ENCODE data around the gene CALY.

Gene CALY

DNA sequence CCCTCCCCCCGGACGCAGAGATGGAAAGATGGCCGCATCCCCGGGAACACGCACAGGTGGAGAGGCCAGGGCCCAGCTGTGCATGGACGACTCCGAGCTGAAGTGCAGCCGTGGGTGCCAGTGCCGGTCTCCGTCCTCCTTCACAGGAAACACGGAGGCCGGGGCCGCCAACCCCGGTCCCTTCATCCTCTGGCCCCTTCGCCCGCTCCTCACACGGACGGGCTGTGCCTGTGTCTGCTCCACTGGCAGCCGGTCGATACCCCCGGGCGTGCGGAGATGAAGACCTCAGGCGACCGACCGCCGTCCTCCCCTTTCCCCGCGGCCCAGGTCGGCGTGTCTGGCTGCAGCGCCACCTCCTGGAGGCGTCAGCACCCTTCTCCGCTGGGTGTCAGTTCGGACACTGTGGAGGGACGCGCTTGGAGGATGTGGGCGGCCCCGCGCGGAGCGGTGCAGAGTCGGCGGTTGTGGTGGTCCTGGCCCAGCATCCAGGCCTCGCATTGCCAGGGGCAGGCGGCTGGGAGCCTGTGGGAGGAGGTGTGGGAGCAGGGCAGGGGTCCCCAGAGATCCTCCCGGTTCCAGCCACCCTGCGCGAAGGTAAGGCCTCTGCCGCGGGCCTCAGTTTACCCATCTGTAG is 18.1 kb downstream of the CALY start:
- H3K27ac ChIP-seq = peak overlapping the region in 1 of 21 experiments; percentile 22
- peak overlapping the region in 3 of 7 experiments; percentile 23 to 29 (median 25) for H3K4me3 ChIP-seq

DNA sequence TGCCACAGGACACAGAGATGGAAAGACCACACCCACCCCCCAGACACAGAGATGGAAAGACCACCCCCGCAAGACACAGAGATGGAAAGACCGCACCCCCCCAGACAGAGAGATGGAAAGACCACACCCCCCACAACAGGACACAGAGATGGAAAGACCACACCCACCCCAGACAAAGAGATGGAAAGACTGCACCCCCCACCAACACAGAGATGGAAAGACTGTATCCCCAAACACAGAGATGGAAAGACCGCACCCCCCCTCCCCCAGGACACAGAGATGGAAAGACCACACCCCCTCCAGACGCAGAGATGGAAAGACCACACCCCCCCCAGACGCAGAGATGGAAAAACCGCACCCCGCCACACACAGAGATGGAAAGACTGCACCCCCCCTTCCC is 20.0 kb downstream of the CALY start:
- Histone ChIP-seq H3K4me3 (no peak overlapping the region), H3K27ac (no peak overlapping the region)

DNA sequence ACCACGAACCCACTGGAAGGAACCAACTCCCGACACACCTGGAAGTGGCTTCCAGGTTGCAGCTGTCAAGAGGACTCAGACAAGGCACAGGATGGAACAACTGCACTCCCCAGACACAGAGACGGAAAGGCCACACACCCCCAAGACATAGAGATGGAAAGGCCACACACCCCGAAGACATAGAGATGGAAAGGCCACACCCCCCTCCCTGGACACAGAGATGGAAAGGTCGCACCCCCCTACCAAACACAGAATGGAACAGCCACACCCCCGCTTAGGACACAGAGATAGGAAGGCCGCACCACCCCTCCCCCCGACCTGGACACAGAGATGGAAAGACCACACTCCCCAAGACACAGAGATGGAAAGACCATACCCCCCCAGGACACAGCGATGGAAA is 20.4 kb downstream of the CALY start:
- Histone ChIP-seq H3K4me3 (no peak overlapping the region), H3K27ac (no peak overlapping the region)

DNA sequence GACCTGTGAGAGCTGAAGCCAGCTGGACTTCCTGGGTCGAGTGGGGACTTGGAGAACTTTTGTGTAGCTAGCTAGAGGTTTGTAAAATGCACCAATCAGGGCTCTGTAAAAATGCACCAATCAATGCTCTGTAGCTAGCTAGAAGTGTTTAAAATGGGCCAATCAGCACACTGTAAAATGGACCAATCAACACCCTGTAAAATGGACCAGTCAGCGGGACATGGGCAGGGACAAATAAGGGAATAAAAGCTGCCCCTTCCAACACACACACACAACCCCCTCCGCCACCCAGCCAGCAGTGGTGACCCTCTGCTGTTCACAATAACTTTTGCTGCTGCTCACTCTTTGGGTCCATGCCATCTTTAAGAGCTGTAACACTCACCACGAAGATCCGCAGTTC is 20.8 kb downstream of the CALY start:
- Histone ChIP-seq H3K4me3 (no peak overlapping the region), H3K27ac (no peak overlapping the region)

DNA sequence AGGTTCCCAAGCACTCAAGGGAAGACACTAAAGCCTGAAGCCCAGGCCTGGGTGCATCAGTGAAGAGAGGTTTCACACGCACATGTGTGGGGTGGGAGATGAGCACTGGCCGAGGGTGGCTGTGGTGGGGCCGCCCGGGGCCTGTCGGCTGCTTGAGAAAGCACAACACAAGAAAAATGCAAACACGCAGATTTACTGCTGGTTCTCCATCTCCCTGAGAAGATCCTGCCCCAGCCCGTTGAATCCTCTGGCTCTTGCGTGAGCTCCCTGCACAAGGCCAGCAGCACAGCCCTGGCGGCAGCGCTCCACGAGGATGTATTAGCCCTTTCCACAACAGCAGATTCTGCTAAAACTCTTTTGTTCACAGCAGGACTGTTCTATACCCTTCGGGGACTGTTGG is 21.8 kb downstream of the CALY start:
- Histone ChIP-seq H3K27ac (no peak overlapping the region), H3K4me3 (no peak overlapping the region)

DNA sequence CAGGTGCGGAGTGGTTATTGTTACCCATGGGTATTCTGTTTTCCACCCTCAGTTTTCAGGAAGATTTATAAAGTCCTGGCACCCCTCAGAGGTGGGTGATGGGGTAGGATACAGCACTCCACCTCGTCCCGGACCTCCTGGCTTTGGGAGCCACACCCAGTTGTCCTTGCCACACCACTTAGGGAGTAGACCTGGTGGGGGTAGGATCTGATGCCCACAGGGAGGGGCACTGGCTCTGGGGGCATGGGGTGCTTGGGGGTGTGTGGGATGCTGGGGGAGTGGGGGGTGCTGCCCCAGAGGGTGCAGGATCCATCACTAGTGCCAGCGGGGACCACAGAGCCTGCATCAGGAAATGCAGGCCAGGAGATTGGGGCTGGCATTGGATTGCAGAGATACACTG is 23.5 kb downstream of the CALY start:
- H3K27ac ChIP-seq = no peak overlapping the region

DNA sequence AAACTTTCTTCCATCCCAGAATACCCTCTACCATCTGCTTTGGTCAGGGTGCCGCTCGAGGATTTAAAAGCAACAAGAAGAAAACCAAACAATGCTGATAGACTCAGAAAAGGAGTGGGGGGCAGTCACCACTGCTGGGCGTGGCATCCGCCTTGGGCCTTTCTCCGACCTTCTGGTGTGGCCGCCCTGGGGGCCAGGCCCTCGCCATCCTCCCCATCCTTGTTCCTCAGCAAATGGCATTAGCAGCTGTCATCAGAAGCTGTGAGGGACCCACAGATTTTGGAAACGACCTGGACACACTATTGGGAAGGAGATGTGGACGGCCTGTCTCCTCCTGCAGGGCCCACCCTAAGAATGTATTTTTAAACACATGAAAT is 23.9 kb downstream of the CALY start:
- no peak overlapping the region for H3K4me3 ChIP-seq
- no peak overlapping the region for H3K27ac ChIP-seq

More for the DNA sequence above, 23.5 kb downstream of the CALY start:
- H3K4me3 ChIP-seq = no peak overlapping the region

DNA sequence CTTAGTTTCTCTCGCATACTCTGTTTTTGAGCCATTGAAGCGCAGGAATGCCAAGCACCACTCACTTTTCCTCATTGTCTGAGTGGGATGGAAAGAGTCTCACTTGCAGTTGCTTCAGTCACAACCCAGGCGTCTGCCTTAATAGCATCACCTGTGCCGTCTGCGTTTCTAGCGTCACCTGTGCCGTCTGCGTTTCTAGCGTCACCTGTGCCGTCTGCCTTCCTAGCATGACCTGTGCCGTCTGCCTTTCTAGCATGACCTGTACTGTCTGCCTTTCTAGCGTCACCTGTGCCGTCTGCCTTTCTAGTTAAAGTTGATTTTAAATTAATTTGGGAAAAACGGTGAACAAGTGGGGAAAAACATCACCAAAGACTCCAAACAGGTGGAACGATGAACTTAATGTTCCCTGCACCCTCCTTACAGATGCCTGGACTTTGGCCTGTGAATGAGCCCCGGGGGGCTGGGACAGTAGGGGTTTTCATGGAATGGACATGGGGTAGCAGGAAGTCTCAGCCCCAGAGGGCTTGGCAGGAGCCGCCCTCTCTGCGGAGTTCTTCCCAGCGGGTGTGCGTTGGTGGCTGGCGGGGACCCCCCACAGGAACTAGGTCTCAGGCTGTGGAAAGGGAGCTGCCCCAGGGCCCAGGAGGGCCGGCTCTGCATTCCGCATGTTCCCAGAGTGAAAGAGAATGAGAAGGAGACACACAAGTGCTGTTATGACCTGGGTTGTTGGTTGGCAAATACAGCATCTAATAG is 24.5 kb downstream of the CALY start:
- no peak overlapping the region for H3K4me3 ChIP-seq
- no peak overlapping the region for H3K27ac ChIP-seq

DNA sequence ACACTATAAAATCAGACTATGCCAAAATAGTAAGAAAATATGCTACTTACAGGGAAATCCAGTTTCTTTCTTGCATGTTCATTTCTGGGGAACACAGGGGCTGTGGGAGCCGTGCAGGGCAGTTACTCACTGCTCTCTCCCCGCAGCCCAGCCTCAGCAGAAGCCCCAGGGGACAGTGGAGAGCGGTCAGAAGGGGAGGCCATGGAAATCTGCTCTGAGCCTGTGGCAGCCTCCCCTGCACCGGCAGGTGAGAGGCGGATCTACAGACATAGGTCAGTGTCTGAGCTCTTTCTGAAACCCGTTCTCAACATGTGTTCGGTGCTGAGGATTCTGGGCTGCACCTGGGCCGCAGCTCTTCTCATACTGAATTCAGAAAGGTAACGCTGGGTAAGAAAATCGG is 25.1 kb downstream of the CALY start:
- H3K4me3 ChIP-seq = no peak overlapping the region

DNA sequence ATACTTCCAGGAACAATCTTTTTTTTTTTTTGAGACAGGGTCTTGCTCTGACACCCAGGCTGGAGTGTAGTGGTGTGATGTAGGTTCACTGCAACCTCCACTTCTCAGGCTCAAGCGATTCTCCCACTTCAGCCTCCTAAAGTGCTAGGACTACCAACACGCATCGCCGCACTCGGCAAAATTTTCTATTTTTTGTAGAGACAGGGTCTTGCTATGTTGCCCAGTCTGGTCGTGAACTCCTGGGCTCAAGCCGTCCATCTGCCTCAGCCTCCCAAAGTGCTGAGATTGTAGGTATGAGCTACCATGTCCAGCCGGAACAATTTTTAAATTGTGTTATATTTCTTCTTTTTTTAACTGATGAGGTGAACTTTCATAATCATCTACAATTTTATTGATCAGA is 25.9 kb downstream of the CALY start:
- H3K4me3 ChIP-seq = no peak overlapping the region
- H3K27ac ChIP-seq = no peak overlapping the region

More for the DNA sequence above, 25.1 kb downstream of the CALY start:
- H3K27ac ChIP-seq = no peak overlapping the region

DNA sequence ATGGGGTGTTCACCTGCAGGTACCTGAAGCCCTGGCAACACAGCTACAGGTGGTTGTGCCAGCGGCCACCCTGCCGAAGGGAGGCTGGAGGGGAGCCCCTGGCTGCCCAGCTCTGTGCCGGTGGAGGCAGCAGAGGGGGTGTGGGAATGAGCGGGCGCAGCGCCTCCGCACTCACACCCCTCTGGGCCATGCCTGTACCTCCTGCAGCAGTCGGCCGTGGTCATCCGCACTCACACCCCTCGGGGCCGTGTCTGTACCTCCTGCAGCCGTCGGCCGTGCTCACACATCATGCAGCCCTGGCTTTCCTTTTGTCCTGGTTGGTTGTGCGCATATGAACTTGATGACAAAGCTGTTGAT is 26.3 kb downstream of the CALY start:
- Histone ChIP-seq H3K27ac (no peak overlapping the region), H3K4me3 (no peak overlapping the region)

DNA sequence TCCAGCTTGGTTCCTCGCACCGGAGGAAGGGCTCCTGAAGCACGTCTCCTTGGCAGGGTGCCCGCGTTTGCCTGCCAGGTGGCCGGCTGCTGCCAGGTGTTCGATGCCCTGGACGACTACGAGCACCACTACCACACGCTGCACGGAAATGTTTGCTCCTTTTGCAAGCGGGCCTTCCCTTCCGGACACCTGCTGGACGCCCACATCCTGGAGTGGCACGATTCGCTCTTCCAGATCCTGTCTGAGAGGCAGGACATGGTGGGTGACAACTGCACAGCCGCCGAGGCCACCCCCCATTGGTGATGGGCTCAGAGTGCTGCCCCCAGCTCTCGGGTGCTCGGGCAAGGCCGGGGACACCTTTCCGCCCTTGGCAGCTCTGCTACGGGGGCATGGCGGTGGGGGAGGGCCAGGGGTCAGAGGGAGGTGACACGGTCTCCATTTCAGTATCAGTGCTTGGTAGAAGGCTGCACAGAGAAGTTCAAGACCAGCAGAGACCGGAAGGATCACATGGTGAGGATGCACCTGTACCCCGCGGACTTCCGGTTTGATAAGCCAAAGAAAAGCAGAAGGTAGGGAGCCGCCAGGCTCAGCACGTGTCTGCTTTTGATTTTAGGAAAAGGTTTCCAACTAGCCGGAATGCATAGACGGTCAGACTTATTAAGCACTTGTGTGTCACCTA is 26.8 kb downstream of the CALY start:
- H3K27ac ChIP-seq = no peak overlapping the region

DNA sequence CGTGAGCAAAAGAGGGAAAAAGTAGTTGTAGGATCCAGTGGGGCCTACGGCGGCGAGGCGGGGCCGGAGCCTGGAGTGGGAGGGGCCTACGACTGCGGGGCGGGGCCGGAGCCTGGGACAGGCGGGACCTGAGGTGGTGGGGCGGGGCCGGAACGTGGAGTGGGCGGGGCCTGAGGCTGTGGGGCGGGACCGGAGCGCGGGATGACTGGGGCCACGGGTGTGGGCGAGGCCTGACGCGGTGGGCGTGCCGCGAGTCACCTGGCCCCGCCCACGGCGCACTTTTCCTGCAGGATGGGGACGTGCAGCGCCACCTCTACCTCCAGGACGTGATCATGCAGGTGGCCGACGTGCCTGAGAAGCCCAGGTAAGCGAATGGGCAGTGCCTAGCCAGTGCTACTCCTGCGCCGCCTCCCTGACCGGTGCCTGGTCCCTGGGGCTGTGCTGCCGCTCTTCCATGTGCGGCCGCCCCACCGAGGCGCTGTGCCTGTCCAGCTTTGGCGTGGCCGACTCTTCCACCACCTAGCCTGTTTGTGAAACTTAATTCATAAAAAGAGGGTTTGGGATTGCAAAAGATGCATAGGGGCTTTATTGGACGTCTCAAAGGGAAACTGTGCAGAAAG is 27.5 kb downstream of the CALY start:
- H3K4me3 ChIP-seq = peak overlapping the region; percentile 69 to 100 (median 95)
- H3K27ac ChIP-seq = peak overlapping the region; percentile 88 to 100 (median 98)

More for the DNA sequence above, 26.8 kb downstream of the CALY start:
- H3K4me3 ChIP-seq = peak overlapping the region in 4 of 7 experiments; percentile 84 to 100 (median 92)

DNA sequence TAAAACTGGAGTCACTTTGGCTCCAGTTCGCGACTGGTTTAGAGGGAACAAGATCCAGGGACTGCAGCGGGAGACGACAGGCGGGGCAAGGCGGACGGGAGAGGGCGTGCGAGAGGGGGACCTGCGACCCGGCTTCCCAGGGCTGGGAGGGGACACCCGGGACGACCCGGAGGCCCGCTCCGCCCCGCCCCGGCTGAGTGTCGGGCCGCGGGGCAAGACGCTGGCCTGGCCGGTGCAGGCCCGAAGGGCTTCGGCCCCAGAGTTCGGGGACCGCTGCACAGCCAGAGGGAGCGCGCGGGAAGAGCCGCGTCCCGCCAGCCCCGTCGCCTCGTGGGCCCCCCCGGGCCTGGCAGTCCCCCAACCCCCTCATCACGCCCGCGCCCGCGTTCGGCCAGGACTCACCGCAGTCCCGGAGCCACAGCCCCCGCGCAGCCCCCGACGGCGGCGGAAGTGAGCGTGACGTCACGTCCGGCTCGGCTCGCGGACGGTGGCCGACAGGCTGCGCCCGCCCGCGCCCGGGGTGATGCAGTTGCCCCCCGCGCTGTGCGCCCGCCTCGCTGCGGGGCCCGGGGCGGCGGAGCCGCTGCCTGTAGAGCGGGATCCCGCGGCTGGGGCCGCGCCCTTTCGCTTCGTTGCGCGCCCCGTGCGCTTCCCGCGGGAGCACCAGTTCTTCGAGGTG is 28.1 kb downstream of the CALY start, which contains the start of the genes TUBGCP2 and ZNF511:
TSS of gene TUBGCP2 (minus strand) at position 452 of the 679 bp plus-strand sequence. CDS start 5,931 bp downstream, outside the sequence.
TSS of gene ZNF511 (plus strand) at position 494 of the 679 bp plus-strand sequence. CDS start at position 524, 30 bp downstream.
- peak within 1 kb of the TSS; percentile 69 to 100 (median 95) for H3K4me3 ChIP-seq
- peak within 1 kb of the TSS; percentile 88 to 100 (median 98) for H3K27ac ChIP-seq

DNA sequence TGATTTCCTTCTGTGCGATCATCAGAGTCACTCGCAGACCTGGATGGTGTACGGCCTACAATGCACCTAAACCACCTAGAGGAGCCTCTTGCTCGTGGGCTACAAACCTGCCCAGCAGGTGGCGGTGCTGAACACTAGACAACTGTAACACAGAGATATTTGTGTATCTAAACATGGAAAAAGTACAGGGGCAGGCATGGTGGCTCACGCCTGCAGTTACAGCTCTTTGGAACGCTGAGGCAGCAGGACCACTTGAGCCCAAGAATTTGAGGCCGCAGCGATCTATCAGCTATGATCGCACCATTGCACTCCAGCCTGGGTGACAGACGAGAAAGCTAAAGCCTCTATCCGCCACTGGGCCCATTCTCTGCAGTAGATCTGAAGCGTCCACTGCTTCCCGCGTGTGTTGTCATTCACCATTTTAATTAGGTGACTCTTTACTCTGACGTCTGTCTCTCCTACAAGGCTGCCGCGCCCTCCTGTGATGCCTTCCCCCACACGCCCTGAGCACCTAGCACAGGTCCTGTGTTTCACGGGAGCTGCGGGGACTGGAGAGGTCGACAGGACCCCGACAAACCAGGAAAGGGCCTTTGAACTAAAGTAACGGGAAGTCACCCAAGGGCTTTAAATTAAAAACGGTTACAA is 28.8 kb downstream of the CALY start:
- peak overlapping the region; percentile 88 to 100 (median 98) for H3K27ac ChIP-seq
- H3K4me3 ChIP-seq = peak overlapping the region; percentile 69 to 100 (median 95)

DNA sequence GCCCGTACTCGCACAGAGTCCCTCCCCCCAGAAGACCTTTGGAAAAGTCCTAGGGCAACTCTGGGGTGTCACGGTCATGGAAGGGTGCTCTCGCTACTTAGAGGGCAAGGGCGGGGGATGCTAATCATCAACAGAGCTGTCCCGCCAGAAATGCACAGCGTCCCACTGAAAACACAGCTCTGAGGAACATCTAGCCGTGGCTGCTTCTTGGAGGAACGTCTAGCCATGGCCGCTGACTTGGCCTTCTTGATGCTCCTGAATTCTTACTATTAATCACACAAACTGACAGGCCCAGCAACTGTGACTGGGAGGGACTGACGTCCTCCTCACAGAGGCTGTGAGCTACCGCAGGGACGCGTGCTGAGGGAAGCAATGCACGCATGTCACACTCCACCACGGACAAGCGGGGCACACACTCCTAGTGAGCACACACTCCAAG is 29.7 kb downstream of the CALY start:
- peak overlapping the region in 2 of 7 experiments; percentile 69 to 90 for H3K4me3 ChIP-seq
- H3K27ac ChIP-seq = peak overlapping the region in 12 of 21 experiments; percentile 39 to 100 (median 98)

DNA sequence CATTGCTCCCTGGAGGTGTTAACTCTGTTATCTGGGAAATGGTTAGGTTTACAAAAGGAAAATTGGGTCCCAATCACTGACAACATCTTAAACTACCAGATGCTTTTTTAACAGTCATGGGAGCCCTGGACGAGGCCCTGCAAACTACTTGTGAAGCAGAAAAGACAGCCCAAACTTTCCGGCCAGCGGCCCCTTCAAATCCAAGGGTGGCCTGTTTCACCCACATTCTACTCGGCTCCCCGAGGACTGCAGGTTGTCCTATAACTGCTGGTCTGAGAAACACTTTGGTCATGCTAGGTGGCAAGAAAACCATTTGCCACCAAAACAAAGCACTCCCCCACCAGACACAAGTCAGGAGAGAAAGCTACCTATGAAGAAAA is 30.6 kb downstream of the CALY start:
- peak overlapping the region in 19 of 21 experiments; percentile 7 to 99 (median 57) for H3K27ac ChIP-seq
- H3K4me3 ChIP-seq = no peak overlapping the region

DNA sequence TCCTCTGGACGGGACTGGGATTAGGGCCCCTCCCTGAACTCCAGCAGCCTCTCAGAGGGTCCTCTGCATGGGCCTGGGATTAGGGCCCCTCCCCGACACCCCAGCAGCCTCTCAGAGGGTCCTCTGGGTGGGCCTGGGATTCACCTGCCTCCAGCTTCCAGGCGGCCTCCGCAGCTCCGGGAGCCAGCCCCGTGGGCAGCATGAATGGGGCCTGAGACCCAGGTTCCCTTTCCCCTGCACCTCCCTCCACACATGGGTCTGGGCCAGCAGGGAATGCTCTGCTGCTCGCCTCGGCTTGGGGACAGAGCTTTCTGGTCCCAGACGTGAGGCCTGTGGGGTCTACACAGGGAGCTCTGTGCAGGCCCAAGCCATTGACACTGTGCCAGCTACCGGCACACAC is 33.5 kb downstream of the CALY start:
- H3K4me3 ChIP-seq = no peak overlapping the region
- no peak overlapping the region for H3K27ac ChIP-seq

DNA sequence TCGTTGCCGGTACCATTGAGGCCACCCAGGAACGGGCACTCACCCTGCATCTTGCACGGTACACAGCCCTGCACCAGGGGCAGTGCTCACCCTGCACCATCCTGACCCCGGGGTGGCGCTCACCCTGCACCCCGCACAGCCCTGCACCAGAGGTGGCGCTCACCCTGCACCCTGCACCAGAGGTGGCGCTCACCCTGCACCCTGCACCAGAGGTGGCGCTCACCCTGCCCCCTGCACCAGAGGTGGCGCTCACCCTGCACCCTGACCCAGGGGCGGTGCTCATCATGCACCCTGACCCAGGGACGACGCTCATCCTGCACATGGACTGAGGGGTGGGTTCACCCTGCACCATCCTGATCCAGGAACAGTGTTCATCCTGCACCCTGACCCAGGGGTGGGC is 34.5 kb downstream of the CALY start:
- H3K27ac ChIP-seq = no peak overlapping the region
- H3K4me3 ChIP-seq = no peak overlapping the region

Measured in skin epidermis (tissue), 12 donors.